Stimulated activated CD8-positive, alpha-beta memory T cell treated with anti-CD3 and anti-CD28 coated beads, Interleukin-12 subunit alpha, Interleukin-12 subunit beta, amount 100 ng/mL, for 1 hour (primary cell): ENCODE measurements around the gene RHOT2.
A peak's percentile ranks its signal among the peaks of the same experiment; 100 is the strongest.

Experiments used
- DNase-seq: peaks from one replicate; pipeline ENCODE4 v3.0.0-alpha.2; 2020; ENCODE audit warnings: low read depth

The RHOT2 gene

GRCh38 chr16:647173-647902, 20.6 kb upstream of the RHOT2 start:
- DNase-seq = no peak

- no peak for DNase-seq
Observed at GRCh38 chr16:648071-648780, 19.7 kb upstream of the RHOT2 start.

- peak; percentile 86 for DNase-seq
Observed at GRCh38 chr16:648781-649589, 18.9 kb upstream of the RHOT2 start, which contains the start of gene WDR90. Gene WDR90, plus strand, starts transcription at chr16:649365. Its CDS starts 52 bp downstream, at chr16:649417.

- no peak for DNase-seq
Observed at GRCh38 chr16:649631-650030, 18.3 kb upstream of the RHOT2 start.

- DNase-seq = no peak
Observed at GRCh38 chr16:651844-652243, 16.1 kb upstream of the RHOT2 start.

GRCh38 chr16:652454-653305, 15.3 kb upstream of the RHOT2 start:
- DNase-seq = no peak

- DNase-seq = no peak
Observed at GRCh38 chr16:654034-654433, 13.9 kb upstream of the RHOT2 start.

GRCh38 chr16:657487-657886, 10.4 kb upstream of the RHOT2 start:
- no peak for DNase-seq

- DNase-seq = no peak
Observed at GRCh38 chr16:658679-659571, 9.0 kb upstream of the RHOT2 start.

- DNase-seq = no peak
Observed at GRCh38 chr16:659618-660017, 8.3 kb upstream of the RHOT2 start.

GRCh38 chr16:660132-660458, 7.8 kb upstream of the RHOT2 start:
- DNase-seq = no peak

GRCh38 chr16:660459-661183, 7.3 kb upstream of the RHOT2 start:
- peak; percentile 28 for DNase-seq

- DNase-seq = no peak
Observed at GRCh38 chr16:661184-661821, 6.6 kb upstream of the RHOT2 start.

- DNase-seq = no peak
Observed at GRCh38 chr16:662095-662494, 5.8 kb upstream of the RHOT2 start.

- DNase-seq = no peak
Observed at GRCh38 chr16:662597-662996, 5.3 kb upstream of the RHOT2 start.

GRCh38 chr16:666572-666971, 1.4 kb upstream of the RHOT2 start:
- no peak for DNase-seq

GRCh38 chr16:667113-667779, 686 bp upstream of the RHOT2 start:
- no peak for DNase-seq

GRCh38 chr16:668519-669171, 713 bp downstream of the RHOT2 start:
- DNase-seq = no peak

GRCh38 chr16:669666-670065, 1.7 kb downstream of the RHOT2 start:
- no peak for DNase-seq
